GM18508 (cell line): ENCODE results near the gene MOAP1.
"Not testable (repeated sequence)": the region's sequence is repeated elsewhere in the genome, so short reads cannot be mapped to it uniquely, and the experiment has no call there.

ENCODE experiments used
- ATAC-seq: cut with Tn5 transposase; IDR thresholded peaks from one replicate; pipeline ENCODE4 v1.9.1; 2021; ENCODE audit warnings: moderate number of reproducible peaks; ENCODE audit not compliant: insufficient read depth, unreplicated experiment

MOAP1 gene, protein sequence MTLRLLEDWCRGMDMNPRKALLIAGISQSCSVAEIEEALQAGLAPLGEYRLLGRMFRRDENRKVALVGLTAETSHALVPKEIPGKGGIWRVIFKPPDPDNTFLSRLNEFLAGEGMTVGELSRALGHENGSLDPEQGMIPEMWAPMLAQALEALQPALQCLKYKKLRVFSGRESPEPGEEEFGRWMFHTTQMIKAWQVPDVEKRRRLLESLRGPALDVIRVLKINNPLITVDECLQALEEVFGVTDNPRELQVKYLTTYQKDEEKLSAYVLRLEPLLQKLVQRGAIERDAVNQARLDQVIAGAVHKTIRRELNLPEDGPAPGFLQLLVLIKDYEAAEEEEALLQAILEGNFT

DNA sequence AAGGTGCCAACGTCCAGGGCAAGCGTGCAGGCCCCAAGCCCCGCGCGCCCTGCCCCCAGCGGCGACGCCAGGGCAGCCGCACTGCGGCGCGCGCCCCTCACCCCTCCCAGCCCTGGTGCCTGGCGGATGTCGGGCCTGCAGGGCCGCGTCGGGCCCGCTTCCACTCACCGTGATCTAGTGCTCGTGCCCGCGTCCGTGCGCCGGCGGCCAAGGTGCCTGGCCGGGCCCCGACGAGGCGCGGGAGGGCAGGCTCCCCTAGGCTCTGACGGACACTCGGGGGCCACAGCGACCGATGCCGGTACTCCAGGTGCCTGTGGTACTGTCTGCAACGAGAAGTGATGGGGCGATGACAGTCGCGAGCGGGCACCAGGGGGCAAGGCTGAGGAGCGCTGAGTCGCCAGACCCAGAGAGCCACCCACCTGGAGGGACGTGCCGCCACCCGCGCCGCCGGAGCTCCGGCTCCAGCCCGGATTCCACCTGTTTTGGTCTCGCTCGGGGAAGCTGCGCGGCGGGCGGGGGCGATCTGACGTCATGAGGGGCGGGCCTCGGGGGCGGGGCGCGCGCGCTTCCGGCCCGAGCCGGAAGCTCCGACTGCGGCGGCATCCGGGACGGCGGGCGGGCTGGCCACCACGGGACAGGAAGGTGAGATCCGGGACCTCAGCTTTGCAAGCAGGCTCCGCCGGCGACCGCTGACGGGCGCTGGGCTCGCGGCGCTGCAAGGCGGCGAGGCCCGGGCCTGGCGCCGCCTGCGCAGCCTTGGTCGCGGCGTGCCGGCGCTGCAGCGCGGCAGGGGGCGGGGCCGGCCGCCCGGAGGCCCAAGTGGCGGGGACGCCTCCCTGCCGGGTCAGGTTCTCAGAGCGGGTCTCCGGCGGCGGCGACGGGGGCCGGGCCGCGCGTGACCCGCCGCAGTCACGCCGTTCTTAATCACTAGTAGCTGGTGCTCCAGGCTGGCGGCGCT is at the start of gene MOAP1, which contains the start of gene LYSET:
MOAP1 (minus strand) TSS at position 507 of the 958 bp plus-strand sequence. CDS start 655 bp downstream, outside the sequence.
LYSET (plus strand) TSS at position 927 of the 958 bp plus-strand sequence. CDS start 89 bp downstream, outside the sequence.
- ATAC-seq: peak; percentile 37

DNA sequence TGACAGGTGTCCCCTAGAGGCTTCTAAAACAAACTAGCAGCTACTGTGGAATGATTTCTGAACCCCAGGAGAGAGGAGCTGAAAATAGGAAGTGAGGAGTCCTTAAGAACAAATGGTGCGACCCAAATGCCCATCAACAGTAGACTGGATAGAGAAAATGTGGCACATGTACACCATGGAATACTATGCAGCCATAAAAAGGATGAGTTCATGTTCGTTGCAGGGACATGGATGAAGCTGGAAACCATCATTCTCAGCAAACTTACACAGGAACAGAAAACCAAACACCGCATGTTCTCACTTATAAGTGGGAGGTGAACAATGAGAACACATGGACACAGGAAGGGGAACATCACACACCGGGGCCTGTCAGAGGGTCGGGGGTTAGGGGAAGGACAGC is 48.4 kb upstream of the MOAP1 start:
- not testable (repeated sequence) for ATAC-seq

DNA sequence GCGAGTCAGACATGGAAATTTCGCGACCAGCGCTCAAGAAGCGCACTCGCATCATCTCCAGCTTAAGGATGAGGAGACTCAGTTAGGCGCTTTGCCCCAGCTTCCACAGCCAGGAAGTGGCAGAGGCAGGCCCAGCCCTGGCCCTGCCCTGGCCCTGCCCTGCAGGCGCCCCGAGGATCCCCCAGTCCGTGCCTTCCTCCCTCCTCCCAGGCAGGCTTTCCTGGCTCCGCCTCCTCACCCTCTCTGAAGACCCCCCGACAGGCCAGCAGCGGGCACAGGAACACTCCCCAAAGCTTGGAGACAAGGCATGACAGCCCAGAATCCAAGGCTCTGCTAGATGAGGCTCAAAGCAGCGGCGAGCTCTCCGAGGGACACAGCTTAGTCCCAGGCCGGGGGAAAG is 47.5 kb upstream of the MOAP1 start:
- no peak for ATAC-seq

DNA sequence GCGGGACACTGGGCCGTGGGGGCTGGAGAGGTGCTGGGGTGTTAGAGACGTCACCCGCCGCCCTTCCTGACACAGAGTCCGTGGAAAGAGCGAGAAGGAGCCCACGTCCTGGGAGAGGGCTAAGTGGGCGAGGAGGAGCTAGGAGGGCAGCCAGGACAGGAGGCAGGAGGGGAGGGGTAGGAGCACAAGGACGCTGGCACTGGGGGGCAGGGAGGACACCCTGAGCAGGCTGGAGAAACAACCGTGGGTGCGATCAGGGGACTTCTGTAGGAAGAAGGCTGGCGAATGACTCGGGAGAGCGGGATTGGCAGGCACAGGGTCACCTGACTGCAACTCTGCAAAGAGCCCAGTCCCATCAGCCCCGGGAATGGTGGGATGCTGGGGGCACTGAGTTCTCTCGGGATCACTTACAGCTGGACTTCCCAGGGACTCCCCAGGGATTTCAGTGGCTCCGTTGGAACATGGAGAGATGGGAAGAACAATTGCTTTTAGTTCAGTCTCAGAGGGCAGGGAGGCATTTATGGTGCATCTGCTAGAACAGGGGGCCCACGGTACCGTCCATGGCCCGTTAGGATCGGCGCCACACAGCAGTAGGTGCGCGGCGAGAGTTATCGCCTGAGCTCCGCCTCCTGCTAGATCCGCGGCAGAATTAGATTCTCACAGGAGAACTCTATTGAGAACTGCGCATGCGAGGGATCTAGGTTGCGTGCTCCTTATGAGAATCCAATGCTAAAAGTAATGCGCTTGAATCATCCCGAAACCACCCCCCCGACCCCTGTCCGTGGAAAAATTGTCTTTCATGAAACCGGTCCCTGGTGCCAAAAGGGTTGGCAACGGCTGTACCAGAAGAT is 46.7 kb upstream of the MOAP1 start:
- no peak for ATAC-seq

DNA sequence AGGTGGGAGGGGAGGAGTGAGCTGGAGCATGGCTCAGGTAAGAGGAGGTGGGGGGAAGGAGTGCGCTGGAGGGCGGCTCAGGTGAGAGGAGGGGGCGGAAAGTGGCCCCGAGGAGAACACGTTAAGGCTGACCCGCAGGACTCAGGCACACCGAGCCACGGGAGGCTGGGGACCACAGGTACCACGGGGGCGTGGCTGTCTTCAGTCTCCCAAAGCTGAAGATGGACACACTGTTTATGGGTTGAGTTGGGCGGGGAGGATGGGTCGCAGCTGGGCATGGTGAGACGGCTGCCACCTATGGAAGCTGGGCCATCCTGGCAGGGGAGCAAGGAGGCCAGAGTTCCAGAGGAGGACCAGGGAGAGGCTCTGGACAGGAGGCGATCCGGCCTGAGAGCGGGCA is 45.8 kb upstream of the MOAP1 start:
- no peak for ATAC-seq

DNA sequence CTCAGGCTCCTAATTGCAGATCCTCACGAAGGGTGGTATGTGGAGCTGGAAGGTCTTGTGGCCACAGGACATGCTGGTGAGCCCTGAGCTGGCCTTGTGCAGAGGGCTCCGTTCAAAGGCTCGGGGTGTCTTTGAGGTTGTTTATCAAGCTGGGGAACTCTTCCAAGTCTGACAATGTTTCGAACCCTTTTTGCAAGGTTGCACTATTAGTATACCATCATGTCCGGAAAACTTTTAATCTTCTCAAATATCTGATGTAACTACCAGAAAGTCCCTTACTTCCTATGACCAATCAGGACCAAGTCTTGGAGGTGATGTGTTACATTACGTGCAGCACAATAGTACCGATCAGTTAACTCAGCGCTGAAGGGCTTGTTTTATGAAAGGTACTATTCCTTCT is 43.9 kb upstream of the MOAP1 start:
- ATAC-seq: no peak

DNA sequence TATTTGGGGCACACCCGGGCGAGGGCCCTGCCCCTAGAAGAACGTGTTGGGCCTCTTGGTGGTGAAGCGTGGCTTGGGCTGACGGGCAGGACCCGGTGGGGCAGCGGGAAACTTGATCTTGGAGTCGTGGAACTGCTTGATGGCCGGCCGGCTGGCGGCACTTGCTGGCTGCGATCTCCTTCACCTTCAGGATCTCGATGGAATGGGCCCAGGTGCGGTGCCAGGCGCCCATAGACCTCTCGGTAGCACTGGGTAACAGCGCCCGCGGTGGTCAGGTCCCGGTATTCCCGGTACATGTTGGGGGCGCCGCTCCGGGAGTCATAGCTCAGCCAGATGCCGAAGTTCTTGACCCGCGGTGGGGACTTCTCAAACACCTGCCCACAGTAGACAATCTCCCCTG is 38.9 kb upstream of the MOAP1 start:
- no peak for ATAC-seq

DNA sequence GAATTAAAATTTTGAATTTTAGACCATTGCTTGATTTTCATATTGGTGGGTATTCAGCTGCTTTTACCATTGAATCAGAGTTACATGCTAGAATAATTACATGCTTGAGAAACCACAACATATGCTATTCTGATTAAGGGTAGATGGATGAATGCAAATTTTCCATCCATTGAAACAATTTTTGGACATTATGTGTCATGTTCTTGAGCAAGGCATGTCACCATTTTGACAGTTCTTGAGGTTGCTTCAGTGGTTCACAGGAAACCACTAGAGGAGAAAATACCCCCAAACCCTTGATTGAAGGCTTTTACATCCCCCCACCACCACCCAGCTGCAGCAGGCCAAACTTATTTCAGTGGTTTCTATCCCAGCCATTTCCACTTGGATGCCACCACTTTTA is 35.8 kb upstream of the MOAP1 start:
- no peak for ATAC-seq

DNA sequence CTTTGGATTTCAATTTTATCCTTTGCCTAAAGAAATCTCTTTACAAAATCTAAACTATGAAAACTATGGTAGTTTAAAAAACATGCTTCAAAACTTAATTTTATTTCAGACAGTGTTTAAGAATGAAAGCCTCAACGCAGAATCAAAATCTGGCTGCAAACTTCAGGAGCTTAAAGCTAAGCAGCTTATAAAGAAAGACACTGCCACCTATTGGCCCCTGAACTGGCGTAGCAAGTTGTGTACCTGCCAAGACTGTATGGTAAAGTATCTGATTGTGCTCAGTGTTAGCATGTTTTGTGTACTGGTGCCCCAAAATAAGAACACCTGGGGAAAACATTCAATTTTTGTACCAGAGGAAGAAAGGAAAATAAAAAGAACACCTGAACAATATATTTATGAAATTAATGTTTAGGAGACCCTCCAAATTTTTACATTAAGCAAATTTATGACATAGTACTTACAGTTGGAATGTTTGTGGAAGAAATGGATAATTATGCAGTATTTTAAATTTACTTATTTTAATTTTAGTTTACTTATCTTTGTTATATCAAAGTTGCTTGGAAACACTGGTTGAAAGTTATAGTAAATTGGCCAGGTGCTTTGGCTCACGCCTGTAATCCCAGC is 34.5 kb upstream of the MOAP1 start:
- no peak for ATAC-seq

DNA sequence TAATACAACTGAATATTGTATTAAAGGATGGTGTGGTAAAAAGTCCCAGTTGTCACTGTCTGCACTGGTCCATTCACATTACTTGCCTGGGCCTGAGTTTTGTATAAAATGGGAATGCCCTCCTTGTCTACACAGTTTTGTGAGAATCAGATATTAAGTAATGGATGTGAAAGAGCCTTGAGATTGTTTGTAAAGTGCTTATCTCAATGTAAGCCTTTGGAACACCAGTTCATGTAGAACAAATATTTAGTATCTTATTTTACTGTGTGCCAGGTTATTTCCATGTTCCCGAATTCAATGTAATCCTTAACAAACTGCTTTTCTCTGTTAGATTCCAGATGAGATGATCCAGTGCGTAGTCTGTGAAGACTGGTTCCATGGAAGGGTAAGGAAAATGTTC is 29.9 kb upstream of the MOAP1 start:
- no peak for ATAC-seq

DNA sequence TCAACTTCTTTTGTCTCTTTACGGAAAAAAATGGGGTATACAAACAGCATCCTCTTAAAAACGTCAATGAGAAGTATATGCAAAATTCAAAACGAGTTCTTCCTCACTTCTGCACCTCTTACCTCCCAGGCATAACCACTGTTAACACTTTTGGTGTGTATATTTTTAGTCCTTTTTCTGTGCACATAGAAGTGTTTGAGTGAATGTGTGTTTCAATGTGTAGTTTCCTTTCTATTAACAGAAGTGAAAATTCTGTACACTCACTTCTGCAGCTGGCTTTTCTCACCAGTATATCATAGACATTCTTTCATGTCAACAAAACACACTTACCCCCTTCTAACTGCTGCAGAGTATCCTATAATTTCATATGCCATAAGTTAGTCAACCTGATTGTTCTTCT is 27.7 kb upstream of the MOAP1 start:
- ATAC-seq: peak; percentile 42

DNA sequence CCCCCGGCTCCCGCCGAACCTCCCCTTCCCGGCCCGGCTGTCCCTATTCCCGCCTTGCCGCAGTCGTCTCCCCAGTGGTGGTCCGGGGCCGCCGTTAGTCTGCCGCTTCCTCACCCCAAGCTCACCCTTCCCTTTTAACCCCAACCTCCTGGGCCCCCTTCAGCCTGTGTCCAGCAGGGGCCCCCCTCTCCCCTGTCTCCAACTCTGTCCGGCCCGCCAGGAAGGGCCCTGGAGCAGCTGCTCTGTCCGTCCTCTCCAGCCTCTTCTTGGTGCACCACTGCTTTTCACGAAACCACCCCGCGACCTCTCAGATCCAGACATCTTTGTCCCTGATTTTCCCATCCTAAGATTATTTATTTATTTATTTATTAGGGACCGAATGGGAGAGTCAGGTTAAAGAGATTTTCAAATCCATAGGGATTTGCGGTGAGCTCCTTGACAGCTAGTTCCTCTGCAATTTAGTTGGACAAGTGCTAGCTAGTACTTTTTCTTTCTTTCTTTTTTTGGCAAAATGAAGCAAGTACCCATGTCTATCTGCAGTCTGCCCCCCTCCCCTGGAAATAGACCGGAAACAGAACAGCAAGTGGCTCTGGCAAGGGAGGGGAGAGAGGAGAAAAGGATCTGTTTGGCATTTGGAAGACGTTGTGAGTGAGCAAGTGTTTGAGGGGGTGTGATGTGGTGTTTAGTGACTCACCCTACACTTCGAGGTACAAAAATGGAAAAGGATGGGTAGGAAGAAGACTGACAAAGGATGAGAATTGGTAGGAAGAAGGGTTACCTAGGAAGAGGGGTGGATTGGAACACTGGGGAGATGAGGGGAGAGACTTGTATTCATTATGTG is 23.0 kb upstream of the MOAP1 start:
- peak; percentile 12 for ATAC-seq

DNA sequence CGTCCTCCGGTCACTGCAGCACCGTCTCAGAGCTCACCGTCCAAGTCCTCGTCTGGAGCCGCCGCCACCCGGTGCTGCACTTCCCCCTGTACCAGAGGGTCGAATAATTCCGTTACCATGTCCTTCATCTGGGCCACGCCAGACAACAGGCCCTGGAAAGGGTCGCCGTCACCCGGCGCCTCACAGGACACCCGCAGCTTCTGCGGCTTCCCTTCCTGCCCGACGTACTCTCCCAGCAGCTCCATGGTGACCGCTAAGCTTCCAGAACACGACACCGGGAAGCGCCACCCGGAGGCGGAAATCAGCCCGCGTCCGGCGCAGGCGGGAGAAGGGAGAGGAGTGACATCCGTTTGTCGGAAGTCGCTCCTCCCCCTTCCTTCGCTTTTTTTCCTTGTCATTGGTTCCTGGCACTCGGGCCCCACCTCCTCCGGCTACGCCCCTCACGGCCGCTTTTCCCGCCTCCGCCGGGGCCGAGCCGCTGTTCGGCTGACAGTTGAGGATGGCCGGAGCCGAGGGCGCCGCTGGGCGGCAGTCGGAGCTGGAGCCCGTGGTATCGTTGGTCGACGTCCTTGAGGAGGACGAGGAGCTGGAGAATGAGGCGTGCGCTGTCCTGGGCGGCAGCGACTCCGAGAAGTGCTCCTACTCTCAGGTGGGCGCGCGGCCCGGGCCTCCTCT is 22.2 kb upstream of the MOAP1 start, which contains the start of the genes GON7 and UBR7:
GON7 (minus strand) TSS at position 273 of the 675 bp plus-strand sequence; CDS start at position 245, 28 bp downstream.
UBR7 (plus strand) TSS at position 464 of the 675 bp plus-strand sequence; CDS start at position 500, 36 bp downstream.
- ATAC-seq: peak; percentile 48

DNA sequence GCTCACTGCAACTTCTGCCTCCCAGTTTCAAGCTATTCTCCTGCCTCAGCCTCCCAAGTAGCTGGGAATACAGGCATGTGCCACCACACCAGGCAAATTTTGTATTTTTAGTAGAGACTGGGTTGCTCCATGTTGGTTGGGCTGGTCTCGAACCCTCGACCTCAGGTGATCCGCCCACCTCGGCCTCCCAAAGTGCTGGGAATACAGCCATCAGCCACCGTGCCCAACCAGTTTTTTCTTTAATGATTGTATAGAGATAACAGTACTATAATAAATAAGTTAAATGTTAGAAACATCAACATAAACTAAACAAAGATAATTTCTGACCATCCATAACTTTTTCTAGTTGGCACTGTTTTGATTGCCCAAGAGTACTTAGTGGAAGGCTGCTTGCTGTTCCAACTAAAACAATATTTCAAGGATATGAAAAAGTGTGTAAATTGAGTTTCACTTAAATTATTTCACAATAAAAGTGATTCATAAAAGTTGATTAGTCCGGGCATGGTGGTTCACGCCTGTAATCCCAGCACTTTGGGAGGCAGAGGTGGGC is 16.5 kb upstream of the MOAP1 start:
- no peak for ATAC-seq

DNA sequence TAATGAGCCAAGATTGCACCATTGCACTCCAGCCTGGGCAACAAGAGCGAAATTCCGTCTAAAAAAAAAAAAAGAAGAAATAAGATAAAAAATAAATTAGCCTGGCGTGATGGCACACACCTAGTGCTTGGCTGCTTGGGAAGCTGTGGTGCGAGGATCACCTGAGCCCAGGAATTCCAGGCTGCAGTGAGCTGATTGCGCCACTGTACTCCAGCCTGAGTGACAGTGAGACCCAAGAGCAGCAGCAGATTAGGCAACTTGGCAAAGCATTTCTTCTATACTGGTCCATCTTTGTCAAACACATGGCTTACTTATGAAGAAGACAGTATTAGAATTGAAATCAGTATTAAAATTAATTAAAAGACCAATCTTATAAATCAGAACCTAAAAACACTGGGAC is 15.9 kb upstream of the MOAP1 start:
- no peak for ATAC-seq

DNA sequence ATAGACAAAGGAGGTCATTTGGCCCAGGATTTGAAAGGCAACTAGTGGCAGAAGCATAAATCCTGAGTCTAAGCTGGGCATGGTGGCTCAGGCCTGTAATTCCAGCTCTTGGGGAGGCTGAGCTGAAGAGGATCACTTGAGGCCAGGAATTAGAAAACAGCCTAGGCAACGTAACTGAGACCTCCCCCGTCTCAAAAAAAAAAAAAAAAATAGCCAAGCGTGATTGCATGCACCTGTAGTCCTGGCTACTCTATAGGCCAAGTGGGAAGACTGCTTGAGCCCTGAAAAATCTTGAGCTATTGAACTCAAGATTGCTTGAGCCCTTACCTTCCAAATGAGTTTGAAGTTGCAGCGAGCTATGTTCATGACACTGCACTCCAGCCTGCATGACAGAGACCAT is 14.3 kb upstream of the MOAP1 start:
- ATAC-seq: no peak

DNA sequence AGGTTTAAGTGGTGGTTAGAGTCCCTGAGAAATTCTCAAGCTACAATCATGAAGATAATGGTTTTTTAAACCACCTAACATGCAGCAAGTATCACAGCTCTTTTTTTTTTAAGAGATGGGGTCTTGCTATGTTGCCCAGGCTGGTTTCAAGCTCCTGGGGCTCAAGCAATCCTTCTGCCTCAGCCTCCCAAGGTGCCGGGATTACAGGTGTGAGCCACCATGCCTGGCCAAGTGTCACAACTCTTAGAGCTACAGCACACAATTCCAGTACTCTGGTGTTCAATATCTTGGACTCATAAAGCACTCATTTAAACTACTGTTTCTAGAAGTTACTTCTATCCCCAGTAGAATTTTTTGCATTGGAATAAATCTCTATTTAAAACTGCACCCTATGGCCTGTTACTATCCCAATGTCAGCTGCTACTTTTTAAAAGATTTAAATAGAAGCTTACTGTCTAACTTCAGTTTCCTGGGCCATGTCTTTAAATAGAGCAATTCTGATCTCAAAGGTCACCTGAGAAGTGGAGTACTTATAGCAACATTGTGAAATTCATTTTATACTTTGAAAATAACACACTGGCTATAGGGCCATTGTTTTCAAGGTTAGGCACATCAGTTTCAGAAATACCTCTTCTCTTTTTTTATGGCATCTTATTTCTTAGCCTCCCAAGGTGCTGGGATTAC is 10.8 kb upstream of the MOAP1 start:
- ATAC-seq: no peak
